GM13976 (cell line): ENCODE results near the gene YY1.

Experiments
- DNase-seq: peaks from one replicate; pipeline ENCODE4 v3.0.0; 2012; ENCODE audit warnings: low spot score
- in situ Hi-C: fragments of 300-500 bp; cut with MboI; formaldehyde crosslinking; loops from one replicate; pipeline ENCODE4 v1.12.0; 2022; ENCODE audit warnings: low sequenced_read_pairs, mixed read lengths, inconsistent platforms; ENCODE audit not compliant: unreplicated experiment
- TF ChIP-seq, protein P1 (sequence below): IDR thresholded peaks from 2 replicates; pipeline ENCODE4 v1.5.1; 2012; ENCODE audit warnings: borderline replicate concordance, mild to moderate bottlenecking; ENCODE audit not compliant: insufficient read depth; ENCODE audit errors: extremely low read depth, missing control alignments, control extremely low read depth

The YY1 gene

DNA sequence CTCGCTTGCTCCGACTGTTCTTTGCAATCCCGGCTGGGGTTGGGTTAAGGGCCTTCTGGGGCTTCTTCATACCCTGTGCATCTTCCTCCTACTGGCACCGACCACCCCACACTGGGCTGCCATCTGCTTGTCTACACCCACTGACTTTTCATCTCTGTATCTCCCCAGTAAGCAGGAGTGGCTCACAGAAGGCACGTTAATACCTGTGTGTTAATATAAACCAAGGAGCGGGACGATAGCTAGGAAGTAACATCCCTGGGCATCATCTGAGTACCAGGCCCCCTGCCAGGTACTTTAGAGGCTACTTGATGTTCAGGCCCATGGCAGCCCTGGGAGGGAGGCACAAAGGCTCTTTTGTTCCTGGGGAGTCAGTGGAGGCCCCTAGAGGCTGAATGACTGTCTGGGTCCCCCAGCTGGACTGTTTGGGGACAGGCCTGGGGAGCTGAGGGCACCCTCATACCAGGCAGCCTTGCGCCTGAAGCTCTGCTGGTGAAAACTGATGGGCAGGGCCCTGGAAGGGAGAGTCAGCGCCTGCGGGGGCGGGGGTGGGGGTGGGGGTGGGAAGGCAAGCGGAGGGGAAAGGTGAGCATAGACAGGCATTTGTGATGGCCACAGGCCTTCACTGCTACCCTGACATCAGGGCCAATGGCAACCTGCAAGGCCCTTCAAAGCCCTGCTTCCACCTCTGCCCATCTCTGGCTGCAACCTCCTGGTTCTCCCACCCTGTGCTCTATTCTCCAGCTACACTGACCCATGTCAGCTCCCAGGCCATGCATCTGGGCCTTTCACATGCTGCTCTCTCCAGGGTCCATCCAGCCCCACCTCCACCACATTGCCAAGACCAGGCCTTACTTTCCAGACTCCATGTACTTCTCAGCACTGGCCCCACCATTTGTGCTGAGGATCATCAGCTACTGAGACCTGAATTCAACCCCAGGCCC is 45.3 kb upstream of the YY1 start:
- in situ Hi-C loops = no loop called here
- peak; percentile 59 for DNase-seq
- TF ChIP-seq, protein P1, sequence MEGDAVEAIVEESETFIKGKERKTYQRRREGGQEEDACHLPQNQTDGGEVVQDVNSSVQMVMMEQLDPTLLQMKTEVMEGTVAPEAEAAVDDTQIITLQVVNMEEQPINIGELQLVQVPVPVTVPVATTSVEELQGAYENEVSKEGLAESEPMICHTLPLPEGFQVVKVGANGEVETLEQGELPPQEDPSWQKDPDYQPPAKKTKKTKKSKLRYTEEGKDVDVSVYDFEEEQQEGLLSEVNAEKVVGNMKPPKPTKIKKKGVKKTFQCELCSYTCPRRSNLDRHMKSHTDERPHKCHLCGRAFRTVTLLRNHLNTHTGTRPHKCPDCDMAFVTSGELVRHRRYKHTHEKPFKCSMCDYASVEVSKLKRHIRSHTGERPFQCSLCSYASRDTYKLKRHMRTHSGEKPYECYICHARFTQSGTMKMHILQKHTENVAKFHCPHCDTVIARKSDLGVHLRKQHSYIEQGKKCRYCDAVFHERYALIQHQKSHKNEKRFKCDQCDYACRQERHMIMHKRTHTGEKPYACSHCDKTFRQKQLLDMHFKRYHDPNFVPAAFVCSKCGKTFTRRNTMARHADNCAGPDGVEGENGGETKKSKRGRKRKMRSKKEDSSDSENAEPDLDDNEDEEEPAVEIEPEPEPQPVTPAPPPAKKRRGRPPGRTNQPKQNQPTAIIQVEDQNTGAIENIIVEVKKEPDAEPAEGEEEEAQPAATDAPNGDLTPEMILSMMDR = no peak

DNA sequence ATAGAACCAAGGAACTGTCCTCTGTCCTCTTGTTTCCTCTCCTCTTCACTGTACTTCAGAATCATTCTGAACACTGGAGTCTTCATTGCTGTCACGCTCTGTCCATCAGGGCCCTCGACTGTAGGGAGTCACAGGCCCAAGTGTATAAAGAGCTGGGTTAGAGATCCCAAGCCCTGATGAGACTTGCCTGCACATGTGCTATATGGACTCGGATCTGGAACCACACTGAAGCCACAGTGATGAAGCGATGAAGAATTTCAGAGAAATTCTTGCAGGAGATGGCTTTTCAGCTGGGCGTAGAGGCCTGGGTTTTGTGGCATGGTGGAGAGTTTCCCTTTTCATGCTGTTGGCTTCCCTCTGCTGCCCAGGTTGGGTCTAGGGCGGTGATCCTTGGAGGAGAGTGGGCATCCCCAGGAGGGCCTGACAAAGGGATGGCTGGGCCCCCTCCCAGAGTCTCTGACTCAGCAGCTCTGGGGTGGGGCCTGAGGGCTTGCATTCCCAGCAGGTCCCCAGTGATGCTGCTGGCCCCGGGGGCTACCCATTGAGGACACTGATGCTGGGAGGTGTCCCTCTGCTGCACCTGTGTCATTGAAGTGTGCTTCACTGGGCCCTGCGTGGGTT is 39.6 kb upstream of the YY1 start:
- TF ChIP-seq, protein P1 = no peak
- in situ Hi-C loops = no loop called here
- DNase-seq = no peak

DNA sequence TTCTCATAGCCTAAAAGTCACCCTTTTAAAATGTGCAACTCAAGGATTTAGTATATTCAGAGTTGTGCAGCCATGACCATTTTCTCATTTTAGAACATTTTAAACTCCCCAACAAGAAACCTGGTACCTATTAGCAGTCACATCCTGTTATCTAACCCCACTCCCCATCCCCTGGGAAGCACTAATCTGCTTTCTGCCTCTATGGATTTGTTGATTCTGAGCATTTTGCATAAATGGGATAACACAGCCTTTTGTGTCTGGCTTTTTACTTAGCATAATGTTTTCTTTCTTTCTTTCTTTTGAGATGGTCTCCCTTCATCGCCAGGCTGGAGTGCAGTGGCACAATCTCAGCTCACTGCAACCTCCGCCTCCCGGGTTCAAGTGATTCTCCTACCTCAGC is 38.6 kb upstream of the YY1 start:
- TF ChIP-seq, protein P1 = no peak
- no peak for DNase-seq
- in situ Hi-C loops = no loop called here

DNA sequence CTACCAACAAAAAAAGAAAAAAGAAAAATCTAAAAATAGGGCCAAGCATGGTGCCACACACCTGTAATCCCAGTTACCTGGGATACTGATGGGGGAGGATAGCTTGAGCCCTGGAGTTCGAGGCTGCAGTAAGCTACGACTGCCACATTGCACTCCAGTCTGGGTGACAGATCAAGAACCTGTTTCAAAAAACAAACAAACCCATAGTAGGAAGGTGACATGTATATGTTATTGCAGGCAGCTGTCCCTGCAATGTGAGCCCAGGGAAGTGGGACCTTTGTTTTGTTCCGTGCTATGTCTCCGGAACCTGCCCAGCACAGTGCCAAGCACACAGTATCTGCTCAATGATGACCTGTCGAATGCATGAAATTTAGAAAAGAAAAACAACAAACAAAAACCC is 37.2 kb upstream of the YY1 start:
- TF ChIP-seq, protein P1 = no peak
- in situ Hi-C loops = no loop called here
- no peak for DNase-seq

DNA sequence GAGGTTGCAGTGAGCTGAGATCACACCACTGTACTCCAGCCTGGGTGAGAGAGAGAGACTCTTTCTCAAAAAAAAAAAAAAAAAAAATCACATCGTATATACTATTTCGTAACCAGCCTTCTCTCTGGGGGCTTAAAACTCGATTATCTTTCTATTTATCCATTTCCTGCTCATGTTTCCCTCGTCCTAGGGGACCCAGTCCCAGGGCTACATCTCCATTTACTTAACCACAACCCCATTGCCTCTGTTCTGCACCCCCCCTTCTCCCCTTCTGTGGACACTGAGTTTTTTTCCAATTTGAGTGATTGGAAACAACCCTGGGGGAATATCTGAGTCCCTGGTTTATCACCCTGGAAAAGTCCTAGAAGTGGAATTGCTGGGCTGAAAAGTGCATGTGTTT is 36.2 kb upstream of the YY1 start:
- no peak for DNase-seq
- TF ChIP-seq, protein P1 = no peak
- in situ Hi-C loops = no loop called here

DNA sequence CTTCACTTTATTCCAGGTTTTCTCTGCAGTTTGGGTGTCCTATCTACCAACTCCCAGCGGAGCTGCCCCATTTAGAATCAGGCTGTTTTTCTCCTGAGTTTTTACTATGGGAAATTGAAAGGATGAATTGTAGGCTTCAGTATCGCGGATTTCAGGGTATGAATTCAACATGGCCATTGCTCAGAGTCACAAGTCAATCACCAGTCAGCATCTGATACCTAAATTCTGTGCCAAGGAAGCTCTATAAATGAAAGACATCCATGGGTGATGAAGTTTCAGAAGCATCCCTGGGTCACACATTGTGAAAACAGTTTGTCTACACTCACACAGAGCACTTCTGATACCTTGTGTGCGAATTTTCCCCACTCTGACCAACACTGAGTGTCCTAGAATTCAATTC is 35.8 kb upstream of the YY1 start:
- in situ Hi-C loops = no loop called here
- DNase-seq = no peak
- TF ChIP-seq, protein P1 = no peak
